Stimulated activated CD4-positive, alpha-beta T cell treated with anti-CD3 and anti-CD28 coated beads, Interleukin-1b, Interleukin-23, amount 100 ng/mL, for 24 hours (primary cell): ENCODE data around the gene MAL.

Experiments used
- DNase-seq, 4 experiments: peaks; one replicate each; pipeline ENCODE4 v3.0.0-alpha.2; 2020; ENCODE audit warnings: low read depth in 4 of 4, low spot score in 1 of 4

The MAL gene

DNA sequence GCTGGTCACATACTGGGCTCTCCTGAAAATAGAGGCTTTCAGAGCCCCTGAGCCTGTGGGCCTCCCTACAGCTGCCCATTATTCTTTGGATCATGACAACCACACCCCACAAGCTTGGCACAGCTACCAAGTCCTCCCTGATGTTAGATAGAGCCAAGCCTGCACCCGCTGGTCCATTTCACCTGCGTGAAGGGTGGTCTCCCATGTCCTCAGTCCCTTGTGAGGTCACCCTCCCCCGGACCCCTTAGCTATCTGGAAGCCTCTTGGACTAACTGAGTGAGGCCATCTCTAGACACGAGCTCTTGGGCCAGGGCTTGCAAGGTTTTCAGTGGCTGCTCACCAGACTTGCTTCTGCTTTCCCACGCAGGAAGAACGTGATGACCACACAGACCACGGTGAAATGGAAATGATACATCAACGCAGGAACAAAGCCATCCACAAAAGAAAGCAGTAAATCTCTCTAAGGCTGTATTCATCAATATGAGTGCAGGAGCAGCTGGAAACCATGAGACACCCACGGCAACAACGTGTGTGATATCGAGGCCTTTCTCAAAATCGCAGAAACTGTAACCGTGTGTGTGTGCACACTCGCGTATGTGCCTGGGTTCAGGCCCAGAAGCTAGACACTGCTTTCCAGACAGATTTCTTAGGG is 10.1 kb upstream of the MAL start:
- no peak for DNase-seq

DNA sequence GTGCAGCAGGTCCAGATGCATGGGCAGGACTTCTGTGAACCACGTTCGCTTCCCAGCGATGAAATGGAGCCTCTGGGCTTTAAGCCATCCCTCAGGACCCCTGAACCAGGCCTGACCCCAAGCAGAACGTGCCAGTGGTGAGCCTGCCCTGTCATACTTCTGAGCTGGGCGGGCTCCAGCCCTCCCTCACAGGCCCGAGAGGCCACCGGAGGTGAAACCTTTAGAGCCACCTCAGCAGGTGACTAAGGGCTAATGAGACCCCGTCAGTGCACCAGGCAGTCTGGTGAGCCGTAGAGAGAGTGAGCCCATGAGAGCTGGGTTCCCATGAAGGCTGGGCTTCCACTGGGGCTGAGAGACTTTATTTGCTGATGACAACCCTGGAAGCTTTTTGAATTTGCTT is 8.9 kb upstream of the MAL start:
- DNase-seq = no peak

DNA sequence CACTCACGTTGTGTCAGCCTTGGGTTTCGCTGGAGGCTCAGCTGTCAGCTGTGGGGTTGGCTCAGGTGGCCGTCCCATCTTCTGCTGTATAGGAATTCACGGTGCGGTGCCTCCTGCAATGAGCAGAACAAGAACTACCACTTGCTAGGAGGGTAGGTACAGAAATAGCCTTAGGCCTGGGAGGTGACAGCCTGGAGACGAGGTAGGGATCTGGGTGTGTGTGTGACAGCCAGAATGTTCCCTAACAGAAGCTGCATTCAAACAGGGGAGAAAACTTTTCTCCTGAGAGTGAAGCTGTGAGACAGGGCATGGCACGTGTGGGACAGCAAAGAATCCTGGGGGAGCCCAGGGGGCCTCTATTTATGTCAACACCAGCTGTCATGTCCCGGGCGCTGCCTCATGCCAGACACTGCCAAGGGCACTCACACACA is 8.4 kb upstream of the MAL start:
- DNase-seq = no peak

DNA sequence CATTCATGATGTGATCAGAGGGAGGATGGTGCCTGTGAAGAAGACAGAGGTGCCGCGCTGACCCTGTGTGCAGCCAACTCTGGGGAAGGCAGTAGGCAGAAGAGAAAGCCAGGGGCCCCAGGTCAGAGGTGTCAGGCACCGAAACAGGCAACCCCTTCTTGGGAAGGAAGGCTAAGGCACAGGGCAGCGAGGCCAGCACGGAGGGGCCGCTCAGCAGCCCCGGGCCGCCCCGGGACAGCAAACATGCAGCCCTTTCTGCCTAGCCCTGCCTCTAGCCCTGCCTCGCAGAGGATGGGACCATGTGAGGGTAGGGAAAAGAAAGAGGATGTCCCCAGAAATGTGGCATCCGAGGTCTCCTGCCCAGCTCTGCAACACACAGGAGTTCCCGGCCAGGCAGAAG is 7.7 kb upstream of the MAL start:
- no peak for DNase-seq

DNA sequence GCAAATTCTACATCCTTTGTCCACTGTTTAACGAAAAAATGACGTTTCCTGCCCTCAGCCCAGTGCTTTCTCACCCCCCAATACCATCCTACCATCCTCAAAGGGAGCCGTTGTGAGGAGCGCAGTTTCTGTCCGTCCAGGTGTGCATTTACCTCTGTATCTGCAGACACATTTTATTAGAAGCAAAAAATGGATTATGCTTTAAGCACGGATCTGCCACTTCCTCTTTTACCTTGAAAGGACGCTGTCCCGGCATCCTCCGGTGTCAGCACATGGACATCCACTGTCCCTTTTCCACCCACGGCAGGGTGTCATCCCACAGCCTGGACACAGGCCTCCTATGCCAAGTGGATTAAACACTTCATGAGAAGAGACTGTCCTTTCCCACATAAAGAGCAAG is 7.2 kb upstream of the MAL start:
- no peak for DNase-seq

DNA sequence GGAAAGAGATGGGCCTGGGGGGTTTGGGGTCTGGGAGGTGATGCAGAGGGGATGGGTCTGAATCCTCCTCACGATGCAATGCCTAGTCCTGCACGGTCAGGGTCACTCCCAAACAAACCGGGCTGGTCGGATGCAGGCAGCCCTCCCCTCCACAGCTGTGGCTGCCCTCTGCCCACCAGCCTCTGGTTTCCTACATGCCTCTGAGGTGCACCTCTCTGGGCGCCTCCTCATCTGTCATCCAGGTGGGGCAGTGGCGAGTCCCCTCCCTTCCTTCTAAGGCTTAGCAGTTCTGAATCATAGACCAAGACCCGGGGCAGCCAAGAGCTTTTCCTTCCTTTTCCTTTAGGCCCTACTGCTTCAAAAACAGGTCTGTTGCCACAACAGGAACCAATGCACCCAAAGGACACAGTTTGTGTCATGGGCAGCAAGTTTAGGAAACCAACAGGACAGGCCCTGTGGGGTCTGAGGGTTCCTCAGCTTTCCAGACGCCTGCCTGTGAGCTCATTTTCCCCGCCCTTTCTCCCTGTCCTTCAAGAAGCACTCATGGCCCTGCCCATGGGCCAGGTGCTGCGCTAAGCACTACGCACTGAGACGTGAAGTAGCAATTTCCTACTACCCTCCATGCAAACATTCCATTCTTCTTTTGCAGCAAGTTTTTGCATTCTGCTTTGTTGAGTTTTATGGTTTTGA is 6.5 kb upstream of the MAL start:
- no peak for DNase-seq

DNA sequence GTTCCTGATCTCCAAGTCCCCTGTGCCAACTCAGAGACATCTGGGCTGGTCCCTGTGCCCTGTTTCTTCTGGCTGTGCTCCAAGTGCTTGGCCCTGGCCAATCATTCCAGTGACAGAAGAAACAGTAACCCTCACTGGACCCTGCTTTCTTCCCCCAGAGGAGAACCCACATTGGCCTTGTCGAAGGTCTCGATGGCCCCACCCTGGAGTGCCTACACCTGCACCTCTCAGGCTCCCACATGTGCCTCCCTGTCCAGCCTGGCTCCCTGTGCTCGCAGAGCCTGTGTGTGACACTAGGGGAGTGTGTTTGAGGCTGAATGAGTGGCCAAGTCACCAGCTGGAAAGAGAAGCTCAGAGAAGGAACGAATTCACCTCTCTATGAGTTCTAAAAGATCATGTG is 5.9 kb upstream of the MAL start:
- no peak for DNase-seq

DNA sequence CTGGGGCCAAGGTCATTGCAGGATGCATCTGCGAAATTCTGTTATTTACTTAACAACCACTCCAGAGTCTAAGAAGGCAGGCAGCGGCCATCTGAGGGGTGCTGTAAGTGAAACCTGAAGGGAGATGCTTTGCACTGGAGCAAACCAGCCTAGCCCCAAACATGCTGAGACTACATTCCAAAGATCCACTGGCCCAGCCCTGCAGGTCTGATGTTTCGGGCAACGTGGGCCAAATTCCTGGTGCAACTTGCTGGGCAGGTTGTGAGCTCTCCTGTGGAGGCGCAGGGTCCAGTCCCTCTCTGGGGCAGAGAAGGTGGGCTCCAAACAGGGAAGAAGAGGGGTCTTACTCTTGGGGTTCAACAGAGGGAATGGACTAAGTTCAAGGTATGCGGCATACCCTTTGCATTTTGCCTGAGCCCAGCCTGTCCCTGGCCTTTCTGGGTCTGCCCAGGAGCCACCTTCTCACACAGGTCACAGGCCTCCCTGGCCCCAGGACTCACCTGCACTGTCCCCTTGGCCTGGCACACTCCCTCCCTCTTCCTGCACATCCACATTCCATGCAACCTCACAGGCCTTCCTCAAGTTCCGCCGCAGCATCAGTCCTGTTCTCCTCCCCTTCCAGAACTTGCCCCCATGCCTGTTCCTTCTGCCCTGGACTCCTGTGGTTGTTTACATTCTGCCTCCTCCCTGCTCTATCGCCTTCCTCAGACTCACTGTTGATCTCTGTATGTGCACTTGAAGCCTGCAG is 5.1 kb upstream of the MAL start:
- DNase-seq = no peak

DNA sequence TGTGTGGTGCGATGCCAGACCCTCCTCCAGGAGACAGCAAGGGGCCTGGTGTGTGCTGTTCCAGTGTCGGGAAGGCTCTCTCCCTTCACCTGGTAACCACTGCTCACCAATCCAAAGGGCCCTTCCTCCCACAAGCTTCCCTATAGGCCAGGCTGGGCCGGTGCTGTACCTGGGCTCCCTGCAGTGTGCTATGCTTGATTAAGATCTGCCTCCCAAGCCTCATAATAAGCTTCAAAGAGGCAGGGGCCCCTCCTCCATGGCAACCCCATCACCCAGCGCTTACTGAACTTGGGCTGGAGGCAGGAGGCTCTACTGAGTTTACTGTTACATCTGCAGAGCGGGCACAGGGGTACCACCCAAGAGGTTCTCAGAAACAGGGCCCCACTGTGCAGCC is 4.5 kb upstream of the MAL start:
- DNase-seq = no peak

DNA sequence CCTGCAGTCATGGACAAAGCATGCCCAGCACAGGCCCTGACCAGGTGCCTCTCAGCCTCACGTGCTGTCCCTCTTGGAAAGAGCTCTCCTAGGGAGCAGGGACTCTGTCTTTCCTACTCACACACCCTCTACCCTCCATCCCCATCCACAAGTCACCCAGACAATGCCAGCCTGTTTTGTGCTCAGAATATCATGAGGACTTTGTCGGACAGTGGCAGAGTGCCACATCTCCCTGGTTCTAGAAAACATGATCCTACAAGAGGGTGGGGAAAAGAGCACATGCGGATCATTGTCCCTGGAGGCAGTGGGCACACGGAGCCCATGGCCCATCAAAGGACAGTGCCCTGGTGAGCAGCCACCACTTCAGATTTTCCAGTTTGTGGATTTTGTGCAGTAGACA is 3.7 kb upstream of the MAL start:
- no peak for DNase-seq

DNA sequence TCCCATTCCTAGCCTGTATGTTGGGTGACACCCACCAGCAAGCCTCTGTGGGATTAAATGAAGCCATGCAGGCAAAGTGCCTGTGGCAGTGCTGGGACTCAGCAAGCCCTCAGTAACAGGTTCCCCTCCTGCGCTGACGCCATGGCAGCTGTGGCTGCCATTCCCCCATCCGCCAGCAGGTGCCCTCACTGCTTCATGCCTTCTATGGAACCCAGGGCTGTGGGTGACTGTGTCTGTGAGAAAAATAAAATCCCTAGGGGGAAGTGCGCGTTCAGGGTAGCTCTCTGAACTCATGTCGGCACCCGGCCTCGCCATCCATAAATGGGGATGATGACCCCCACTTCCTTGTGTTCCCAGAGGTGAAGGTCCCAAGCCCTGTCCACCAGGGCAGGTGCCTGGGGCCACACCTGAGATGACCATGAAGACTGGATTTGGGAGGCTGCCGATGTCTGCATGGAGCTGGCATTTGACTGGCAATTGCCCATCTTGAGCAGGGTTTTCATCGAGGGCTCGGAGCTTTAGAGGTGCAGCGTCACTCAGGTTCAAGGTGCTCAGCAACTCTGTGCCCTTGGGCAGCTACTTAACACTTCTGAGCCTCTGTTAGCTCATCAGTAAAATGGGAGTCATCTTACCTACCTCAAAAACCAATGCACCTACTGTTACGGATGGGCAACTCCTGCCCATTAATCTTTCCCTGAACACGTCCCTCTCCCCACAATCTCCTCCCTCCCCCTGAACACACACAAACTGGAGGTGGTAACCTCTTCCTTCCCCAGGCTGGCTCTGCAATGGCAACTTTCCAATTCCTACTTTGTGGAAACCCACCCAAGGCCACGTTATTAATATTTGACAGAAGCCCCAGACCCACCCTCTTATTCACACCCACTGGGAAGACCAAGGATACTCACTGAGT is 2.9 kb upstream of the MAL start:
- DNase-seq = peak; percentile 57 to 78 (median 74)

DNA sequence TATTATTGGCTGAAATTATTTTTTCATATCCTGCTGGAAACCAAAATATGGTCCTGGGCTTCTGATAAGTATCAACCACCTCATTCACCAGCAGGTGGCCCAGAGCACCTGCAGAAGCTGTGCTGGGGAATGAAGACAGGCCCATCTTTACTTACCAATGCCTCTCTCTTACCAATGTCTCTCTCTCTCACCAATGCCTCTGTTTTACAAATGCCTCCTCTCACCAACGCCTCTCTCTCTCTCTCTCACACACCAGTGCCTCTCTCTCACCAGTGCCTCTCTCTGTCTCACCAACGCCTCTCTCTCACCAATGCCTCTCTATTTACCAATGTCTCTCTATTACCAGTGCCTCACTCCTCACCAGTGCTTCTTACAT is 2.3 kb upstream of the MAL start:
- peak in 1 of 4 experiments; percentile 24 for DNase-seq

DNA sequence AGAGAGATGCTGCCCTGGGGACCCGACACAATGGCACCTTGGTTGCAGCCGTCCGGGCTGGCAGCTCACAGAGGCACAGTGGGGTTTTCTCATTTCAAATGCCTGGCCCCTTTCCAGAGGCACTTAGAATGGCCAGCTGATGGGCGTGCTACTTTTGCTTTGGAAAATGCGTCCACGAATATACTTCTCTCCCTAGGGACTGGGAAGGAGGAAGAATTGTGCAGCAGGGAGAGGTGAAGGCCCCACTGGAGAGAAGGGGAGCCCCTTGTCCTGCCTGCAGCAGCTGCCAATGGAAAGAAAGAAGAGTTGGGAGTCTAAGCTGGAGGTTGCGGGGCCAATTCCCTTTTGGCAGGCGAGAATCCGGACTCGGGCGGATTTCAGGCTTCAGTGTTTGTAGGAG is 1.1 kb upstream of the MAL start:
- DNase-seq = no peak

DNA sequence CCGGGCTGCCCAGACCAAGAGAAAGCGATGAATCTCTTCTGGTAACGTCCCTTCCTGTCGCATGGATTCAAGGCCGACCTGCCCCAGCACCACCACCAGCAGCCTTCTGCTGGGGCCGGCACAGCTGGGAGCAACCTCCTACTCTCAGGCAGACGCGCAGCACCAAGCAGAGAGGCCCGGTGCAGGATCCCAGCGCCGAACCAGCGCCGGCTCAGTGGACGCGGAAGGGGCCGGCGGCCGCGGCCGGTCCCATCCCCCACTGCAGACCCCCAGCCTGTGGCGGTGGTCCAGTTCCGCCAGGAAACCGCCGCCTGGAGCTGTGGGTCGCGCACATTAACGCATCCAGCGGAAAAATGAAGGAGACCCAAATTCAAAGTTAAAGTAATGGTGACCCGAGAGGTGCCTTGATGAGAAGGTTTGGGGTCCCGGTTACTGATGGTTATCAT is 525 bp upstream of the MAL start:
- no peak for DNase-seq

DNA sequence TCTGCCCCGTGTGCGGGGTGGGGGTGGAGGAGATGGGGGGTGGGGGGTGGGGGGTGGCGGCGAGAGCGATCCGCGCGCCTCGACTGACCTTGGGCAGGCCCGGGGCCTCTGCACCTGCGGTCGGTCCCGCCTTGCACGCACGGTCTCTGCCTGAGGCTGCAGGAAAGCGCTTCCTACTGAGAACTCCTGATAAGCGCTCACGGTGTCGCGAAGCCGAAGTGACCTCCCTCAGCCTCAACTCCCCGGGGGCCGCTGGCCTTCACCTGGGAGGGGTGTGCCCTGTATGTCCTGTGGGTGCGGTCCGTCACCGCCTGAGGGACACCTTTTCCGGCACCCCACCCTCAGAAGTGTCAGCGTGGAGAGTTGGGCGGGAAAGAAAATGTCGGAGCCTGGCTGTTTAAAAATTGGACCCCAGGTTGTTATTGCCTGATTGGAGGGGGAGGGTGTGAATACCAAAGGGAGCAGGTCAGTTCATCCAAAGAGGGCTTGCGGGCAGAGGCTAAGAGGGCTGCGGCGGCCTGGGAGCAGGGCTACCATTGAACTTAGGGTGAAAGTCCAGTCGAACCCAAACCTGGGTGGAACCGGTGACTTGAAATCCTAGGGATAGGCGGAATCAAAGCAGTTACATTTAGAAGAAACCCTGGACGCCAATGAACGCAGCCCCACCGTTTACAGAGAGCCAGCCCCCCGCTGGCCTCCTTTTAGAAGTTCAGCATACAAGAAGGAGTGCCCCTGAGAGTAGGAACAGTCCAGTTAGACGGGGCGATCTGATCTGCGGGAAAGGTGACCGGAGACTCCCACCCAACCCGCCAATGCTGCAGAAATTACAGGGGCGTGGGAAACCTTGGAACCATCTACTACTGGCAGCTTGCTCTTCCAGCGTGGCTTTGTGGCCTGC is 1.2 kb downstream of the MAL start:
- no peak for DNase-seq

DNA sequence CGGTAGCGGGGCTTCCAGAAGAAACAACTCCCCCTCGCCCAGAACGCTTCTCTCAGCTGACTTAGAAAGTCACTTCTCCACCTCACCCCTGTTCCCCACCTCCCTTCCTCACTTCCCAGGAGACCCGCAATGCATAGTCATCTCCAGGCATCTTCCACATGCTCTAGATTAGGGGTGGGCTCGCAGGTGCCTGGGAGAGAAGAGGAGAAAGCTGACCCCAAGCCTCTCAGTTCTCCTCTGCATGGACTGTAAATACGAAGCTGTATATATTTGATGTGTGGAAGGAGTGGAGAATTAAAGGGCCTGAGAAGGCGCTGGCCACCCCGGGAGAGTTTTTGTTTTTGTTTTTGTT is 1.8 kb downstream of the MAL start:
- no peak for DNase-seq

DNA sequence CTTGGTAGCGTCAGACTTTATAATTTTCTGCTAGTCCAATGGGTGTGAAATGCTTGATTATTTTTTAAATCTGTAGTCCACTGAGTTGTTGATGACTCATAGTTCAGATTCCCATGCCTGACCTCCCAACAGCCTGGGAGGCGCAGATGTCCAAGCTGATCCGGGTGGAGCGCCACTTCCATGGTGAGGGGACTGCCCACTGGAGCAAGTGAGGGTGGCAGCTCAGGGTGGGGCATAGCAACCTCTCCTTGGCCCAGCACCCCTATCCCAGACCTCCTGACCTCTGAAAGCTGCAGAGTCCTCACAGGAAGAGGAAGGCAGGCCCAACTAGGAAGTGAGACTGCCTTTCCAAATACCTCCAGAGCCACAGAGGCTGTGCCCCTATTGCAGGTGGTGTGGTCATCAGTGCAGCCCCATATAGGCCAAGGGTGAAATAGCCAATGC is 4.4 kb downstream of the MAL start:
- no peak for DNase-seq

DNA sequence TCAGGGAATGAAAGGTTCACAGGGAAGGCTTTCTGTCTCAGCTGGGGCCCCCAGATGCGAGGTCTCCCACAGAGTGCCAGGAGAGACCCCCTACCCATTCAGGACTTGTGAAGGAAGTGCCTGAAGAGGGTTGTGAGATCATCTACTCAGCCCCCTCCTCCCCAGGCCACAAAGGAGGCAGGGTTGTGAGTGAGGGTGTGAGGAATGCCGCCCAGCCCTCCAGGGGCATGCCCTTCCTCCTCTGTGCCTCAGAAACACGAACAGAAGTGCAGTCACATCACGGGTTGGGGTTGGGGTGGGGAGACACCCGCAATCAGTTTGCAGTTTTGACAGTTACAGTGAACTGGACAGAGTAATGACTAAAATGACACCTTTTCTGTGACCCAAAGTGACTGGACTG is 5.0 kb downstream of the MAL start:
- DNase-seq = no peak

DNA sequence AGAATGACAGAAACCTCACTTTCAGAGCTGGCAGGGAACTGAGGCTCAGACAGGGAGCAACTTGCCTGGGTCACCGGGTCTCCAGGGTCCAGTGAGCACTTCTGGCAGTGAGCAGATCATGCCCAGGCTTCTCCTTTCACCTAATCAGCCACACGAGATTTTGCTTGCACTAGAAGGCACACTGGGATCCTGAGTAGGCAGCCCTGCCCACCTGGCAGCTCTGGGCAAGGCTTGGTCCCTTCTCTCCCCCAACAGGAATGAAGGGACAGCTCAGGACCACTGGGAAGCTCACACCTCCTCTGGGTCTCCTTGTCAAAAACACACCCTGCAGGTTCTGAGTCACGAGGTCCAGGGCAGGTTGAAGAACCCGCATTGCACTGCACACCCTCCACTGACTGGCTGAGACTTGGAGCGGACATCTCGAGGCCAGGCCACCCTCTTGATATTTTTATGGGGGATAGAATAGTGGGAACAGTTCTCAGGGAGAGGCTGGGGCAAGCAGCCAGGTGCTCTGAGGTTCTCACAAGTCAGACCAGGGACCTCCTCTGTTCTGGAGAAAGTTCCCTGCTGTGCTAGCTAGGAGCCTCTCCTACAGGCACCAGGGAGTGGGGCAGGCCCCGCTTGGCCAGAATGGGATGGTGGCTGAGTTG is 5.7 kb downstream of the MAL start:
- no peak for DNase-seq

DNA sequence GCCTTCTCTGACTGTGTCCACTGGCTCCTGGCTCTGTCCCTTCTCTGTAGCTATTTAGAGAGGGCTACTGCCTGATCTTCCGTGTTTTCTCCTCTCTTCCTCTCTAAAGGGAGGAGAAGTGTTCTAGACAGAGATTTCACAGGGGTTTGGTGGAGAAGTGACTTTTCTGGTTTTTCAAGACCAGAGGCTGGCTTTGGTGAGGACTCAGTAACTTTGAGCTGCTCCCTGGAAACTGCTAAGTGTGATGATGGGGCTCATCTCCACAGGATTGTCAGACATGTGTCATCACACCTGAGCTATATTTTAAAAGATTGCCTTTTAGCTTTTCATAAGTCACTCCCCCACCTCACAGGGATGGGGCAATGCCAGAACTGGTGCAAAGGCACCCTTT is 6.2 kb downstream of the MAL start:
- no peak for DNase-seq
